Testis (tissue), 3 donors: ENCODE results near the gene IRF7. TPM values are rescaled to one million over a fixed set of nuclear protein-coding genes. Genes with fewer than 3 reads are reported as not detected.

Experiments
- DNase-seq: peaks from one replicate; pipeline ENCODE4 v3.0.0-alpha.2; 2019
- H3K27ac ChIP-seq, 2 donors: fragments of 200-600 bp; sonication (generic); one replicate each; pipeline ENCODE4 v1.5.1; 2019
- H3K27me3 ChIP-seq: fragments of 200-600 bp; sonication (generic); one replicate; pipeline ENCODE4 v1.5.1; 2019
- H3K36me3 ChIP-seq: fragments of 200-600 bp; sonication (generic); one replicate; pipeline ENCODE4 v1.5.1; 2017; ENCODE audit warnings: low read depth; ENCODE audit errors: missing control alignments
- H3K4me1 ChIP-seq: fragments of 200-600 bp; sonication (generic); one replicate; pipeline ENCODE4 v1.5.1; 2019
- H3K4me3 ChIP-seq, 2 donors: fragments of 200-600 bp; sonication (generic); one replicate each; pipeline ENCODE4 v1.5.1; 2017 to 2019
- H3K9me3 ChIP-seq: fragments of 200-600 bp; sonication (generic); one replicate; pipeline ENCODE4 v1.5.1; 2017
- POLR2A ChIP-seq: fragments of 450-650 bp; IDR thresholded peaks from one replicate; pipeline ENCODE4 v1.6.1; 2017; ENCODE audit warnings: antibody characterized with exemption, mild to moderate bottlenecking, moderate library complexity
- WGBS, 2 donors: methylation state at CpG; one replicate each; pipeline ENCODE4 v1.1.5; 2018; 5-methylcytosine and 5-hydroxymethylcytosine counted together
- intact Hi-C: fragments of 100-400 bp; cut with DNase I; formaldehyde crosslinking; loops from one replicate; pipeline ENCODE4 v1.15.1; 2023; ENCODE audit warnings: low total_unique reads
- polyA plus RNA-seq: library from polyadenylated mRNA; stranded (reverse); fragments of 350-450 nt; fragmentation: Illumina TruSeq; extraction: RNeasy Lipid Tissue Mini Kit (QIAGEN cat#74804); gene quantifications from one replicate; pipeline ENCODE4 v1.2.3, GENCODE V29; 2014; ENCODE audit warnings: low read depth, low replicate concordance; ENCODE audit not compliant: insufficient read depth
- total RNA-seq, 2 donors: library from RNA; depleted of rRNA; stranded (reverse); fragments of >200 nt; gene quantifications; one replicate each; pipeline ENCODE4 v1.2.3, GENCODE V29; 2016
- TF ChIP-seq, protein P1 (sequence below), 3 experiments: fragments of 450-650 bp in 2 of 3; fragments of 200-600 bp in 1 of 3; sonication (generic) in 1 of 3; IDR thresholded peaks; one replicate each; pipeline ENCODE4 v1.5.1; 2016 to 2019; ENCODE audit warnings: antibody characterized with exemption in 3 of 3, mild to moderate bottlenecking in 2 of 3, moderate library complexity in 1 of 3

IRF7 gene
- total and polyA plus RNA-seq, 3 donors from 2014 or later: 9.9 to 30.1 (median 13.0) TPM

DNA sequence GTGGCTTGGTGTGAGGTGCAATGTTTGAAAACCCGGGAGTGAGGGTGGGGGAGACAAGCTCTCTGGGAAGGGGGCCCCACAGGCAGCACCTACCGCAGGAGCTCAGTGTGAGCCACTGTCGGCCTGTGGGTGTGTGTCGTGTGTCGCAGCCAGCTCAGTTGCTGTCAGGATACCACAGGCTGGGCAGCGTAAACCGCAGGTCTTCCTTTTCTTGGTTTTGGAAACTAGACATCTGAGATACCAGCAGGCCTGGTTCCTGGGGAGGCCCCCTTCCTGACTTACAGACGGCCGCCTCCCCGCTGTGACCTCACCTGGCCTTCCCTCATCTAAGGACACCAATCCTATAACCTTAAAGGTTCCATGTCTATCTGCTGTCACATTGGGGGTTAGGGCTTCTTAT, 19.4 kb downstream of the IRF7 start:
- Histone ChIP-seq H3K36me3 (no peaks in the 10 kb centered on the region), H3K27ac (no peak overlapping the region), H3K9me3 (no peaks in the 10 kb centered on the region), H3K27me3 (no peaks in the 10 kb centered on the region), H3K4me3 (no peak overlapping the region), H3K4me1 (no peaks in the 10 kb centered on the region)
- no peak for TF ChIP-seq POLR2A
- TF ChIP-seq, protein P1, sequence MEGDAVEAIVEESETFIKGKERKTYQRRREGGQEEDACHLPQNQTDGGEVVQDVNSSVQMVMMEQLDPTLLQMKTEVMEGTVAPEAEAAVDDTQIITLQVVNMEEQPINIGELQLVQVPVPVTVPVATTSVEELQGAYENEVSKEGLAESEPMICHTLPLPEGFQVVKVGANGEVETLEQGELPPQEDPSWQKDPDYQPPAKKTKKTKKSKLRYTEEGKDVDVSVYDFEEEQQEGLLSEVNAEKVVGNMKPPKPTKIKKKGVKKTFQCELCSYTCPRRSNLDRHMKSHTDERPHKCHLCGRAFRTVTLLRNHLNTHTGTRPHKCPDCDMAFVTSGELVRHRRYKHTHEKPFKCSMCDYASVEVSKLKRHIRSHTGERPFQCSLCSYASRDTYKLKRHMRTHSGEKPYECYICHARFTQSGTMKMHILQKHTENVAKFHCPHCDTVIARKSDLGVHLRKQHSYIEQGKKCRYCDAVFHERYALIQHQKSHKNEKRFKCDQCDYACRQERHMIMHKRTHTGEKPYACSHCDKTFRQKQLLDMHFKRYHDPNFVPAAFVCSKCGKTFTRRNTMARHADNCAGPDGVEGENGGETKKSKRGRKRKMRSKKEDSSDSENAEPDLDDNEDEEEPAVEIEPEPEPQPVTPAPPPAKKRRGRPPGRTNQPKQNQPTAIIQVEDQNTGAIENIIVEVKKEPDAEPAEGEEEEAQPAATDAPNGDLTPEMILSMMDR (IDR thresholded peaks at IDR 0.05): no peak
- WGBS, 2 donors: 84 to 89% methylated on average over 9 to 10 of the region's 10 CpGs
- intact Hi-C loops: no loop called here
- no peak for DNase-seq

DNA sequence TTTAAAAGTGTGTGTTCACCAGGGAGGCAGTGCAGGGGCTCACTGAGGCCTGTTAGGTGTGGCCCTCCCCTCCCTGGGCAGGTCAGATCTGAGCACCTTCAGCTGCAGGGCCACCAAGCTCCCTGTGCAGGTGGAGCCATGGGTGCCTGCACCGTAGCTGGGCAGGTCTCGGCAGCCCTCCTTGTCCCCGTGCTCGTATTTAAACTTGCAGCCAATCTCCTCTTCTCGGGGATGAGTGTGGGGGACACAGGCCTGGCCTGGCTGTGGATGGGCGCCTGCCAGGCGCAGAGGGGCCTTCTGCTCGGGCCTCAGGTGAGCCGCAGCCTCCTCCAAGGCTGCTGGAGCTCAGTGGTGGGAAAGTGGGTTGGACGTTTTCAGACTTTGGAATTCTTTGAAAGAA, 20.4 kb downstream of the IRF7 start:
- Histone ChIP-seq H3K36me3 (no peaks in the 10 kb centered on the region), H3K4me1 (no peaks in the 10 kb centered on the region), H3K27ac (no peak overlapping the region), H3K9me3 (no peaks in the 10 kb centered on the region), H3K4me3 (no peak overlapping the region), H3K27me3 (no peaks in the 10 kb centered on the region)
- 90 to 93% methylated on average over 10 of the region's 10 CpGs for WGBS, 2 donors
- no peak for DNase-seq
- TF ChIP-seq POLR2A: no peak
- TF ChIP-seq, protein P1 (IDR thresholded peaks at IDR 0.05): no peak
- intact Hi-C loops: no loop called here

DNA sequence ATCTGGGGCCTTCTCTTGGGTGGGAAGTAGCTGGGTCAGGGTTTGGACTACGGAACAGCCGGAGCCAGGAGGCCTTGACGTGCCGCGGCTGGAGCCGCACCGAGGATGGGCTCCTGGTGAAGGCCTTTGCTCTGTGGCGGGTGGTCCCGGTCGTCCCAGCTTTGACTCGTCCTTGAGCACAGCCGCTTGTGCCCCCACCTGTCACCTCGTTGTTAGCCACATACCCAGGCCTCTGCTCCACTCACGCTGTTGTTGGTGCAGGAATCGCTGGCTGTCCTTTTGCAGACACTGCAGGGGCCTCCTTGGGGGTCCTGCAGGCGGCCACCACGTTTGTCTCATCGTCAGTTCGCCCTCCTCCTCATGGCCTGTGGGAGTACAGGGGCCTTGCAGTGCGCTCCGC, 22.4 kb downstream of the IRF7 start:
- no peak overlapping the region for H3K4me3 ChIP-seq
- no peaks in the 10 kb centered on the region for H3K4me1 ChIP-seq
- intact Hi-C loops: no loop called here
- no peaks in the 10 kb centered on the region for H3K27me3 ChIP-seq
- no peak for DNase-seq
- no peak overlapping the region for H3K27ac ChIP-seq
- H3K36me3 ChIP-seq: no peaks in the 10 kb centered on the region
- WGBS, 2 donors: 85 to 88% methylated on average over 17 to 21 of the region's 21 CpGs
- no peaks in the 10 kb centered on the region for H3K9me3 ChIP-seq
- TF ChIP-seq, protein P1 (IDR thresholded peaks at IDR 0.05): no peak
- TF ChIP-seq POLR2A: no peak

DNA sequence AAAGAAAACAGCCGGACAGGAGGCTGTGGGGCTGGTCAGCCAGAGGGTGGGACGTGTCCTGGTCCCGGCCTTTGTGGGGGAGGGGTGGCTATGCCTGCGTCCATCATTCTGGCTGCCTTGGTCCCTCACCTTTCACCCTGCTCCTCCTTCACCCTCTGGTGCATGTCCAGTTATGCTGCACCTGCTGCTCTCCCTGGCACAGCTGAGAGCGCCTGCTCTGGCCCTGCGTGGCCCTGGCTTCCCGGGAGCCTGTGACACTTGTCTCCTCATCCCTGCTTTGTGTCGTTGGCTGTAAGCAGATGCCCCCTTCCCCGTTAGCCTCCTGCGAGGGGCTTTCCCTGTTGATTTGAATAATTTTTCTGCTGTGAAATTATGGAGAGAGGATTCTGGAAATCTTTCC, 22.8 kb downstream of the IRF7 start:
- no peak for DNase-seq
- Histone ChIP-seq H3K4me1 (no peaks in the 10 kb centered on the region), H3K27ac (no peak overlapping the region), H3K36me3 (no peaks in the 10 kb centered on the region), H3K27me3 (no peaks in the 10 kb centered on the region), H3K9me3 (no peaks in the 10 kb centered on the region), H3K4me3 (no peak overlapping the region)
- TF ChIP-seq POLR2A: no peak
- TF ChIP-seq, protein P1 (IDR thresholded peaks at IDR 0.05): no peak
- 88 to 91% methylated on average over 10 of the region's 10 CpGs for WGBS, 2 donors
- intact Hi-C loops: no loop called here

DNA sequence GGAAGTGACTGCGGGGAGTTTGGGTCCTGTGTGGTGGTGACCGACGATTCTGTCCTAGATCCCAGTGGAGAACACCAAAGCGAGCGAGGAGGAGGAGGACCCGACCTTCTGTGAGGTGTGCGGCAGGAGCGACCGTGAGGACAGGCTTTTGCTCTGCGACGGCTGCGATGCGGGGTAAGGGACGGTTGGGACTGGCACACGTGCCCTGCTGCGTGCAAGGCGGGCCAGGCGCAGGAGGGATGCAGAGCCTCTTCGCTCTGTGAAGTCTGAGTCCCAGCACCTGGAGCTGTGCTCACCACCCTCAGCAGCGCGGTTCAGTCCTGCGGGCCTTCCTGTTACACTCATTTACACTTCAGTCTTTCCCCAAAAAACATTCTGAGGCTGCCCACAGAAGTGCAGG, 23.2 kb downstream of the IRF7 start:
- no peaks in the 10 kb centered on the region for H3K36me3 ChIP-seq
- H3K4me3 ChIP-seq: no peak overlapping the region
- TF ChIP-seq, protein P1 (IDR thresholded peaks at IDR 0.05): no peak
- TF ChIP-seq POLR2A: no peak
- no peaks in the 10 kb centered on the region for H3K9me3 ChIP-seq
- no peaks in the 10 kb centered on the region for H3K4me1 ChIP-seq
- no peak overlapping the region for H3K27ac ChIP-seq
- 91 to 96% methylated on average over 21 to 22 of the region's 22 CpGs for WGBS, 2 donors
- no peak for DNase-seq
- no peaks in the 10 kb centered on the region for H3K27me3 ChIP-seq
- intact Hi-C loops: no loop called here
